H9 (cell line): ENCODE measurements around the gene PDE6D. TPM values are rescaled to one million over a fixed set of nuclear protein-coding genes. Genes with fewer than 3 reads are reported as not detected.

Experiments used
- DNase-seq: peaks from one replicate; pipeline ENCODE4 v3.0.0-alpha.2; 2017
- H2AFZ ChIP-seq: one replicate; pipeline ENCODE4 v1.6.1; 2013; ENCODE audit warnings: mild to moderate bottlenecking, low read length, control low read depth, moderate library complexity
- H2AK5ac ChIP-seq: 2 replicates; pipeline ENCODE4 v1.6.1; 2013; ENCODE audit warnings: low read length, control low read depth, mixed read lengths; ENCODE audit not compliant: insufficient read length
- H2BK120ac ChIP-seq: one replicate; pipeline ENCODE4 v1.6.1; 2013; ENCODE audit warnings: low read depth, mild to moderate bottlenecking, low read length, control low read depth, inconsistent platforms; ENCODE audit not compliant: poor library complexity, severe bottlenecking
- H2BK12ac ChIP-seq: 2 replicates; pipeline ENCODE4 v1.6.1; 2013; ENCODE audit warnings: low read length, control low read depth, mixed read lengths, low read depth; ENCODE audit not compliant: insufficient read length
- H2BK15ac ChIP-seq: 2 replicates; pipeline ENCODE4 v1.6.1; 2013; ENCODE audit warnings: low read depth, low read length, control low read depth
- H2BK20ac ChIP-seq: one replicate; pipeline ENCODE4 v1.6.1; 2013; ENCODE audit warnings: low read depth, mild to moderate bottlenecking, low read length, control low read depth, inconsistent platforms; ENCODE audit not compliant: poor library complexity, severe bottlenecking
- H2BK5ac ChIP-seq: 2 replicates; pipeline ENCODE4 v1.6.1; 2013; ENCODE audit warnings: low read length, control low read depth, mixed read lengths; ENCODE audit not compliant: insufficient read length
- H3K14ac ChIP-seq: 2 replicates; pipeline ENCODE4 v1.6.1; 2013; ENCODE audit warnings: low read length, control low read depth; ENCODE audit not compliant: insufficient read depth
- H3K18ac ChIP-seq: 2 replicates; pipeline ENCODE4 v1.6.1; 2013; ENCODE audit warnings: low read depth, mild to moderate bottlenecking, mixed read lengths, low read length, control low read depth; ENCODE audit not compliant: insufficient read length
- H3K23ac ChIP-seq: 2 replicates; pipeline ENCODE4 v1.6.1; 2013; ENCODE audit warnings: low read length, control low read depth, mixed read lengths, low read depth; ENCODE audit not compliant: insufficient read length
- H3K23me2 ChIP-seq: 2 replicates; pipeline ENCODE4 v1.6.1; 2013; ENCODE audit warnings: low read depth, mild to moderate bottlenecking, mixed read lengths, low read length, control low read depth; ENCODE audit not compliant: insufficient read length, poor library complexity, severe bottlenecking
- H3K27ac ChIP-seq: 2 replicates; pipeline ENCODE4 v1.5.1; 2013; ENCODE audit warnings: low read length, control low read depth, mixed read lengths, low read depth; ENCODE audit not compliant: insufficient read length
- H3K27me3 ChIP-seq: 2 replicates; pipeline ENCODE4 v1.6.1; 2013; ENCODE audit warnings: low read length, control low read depth, inconsistent platforms; ENCODE audit not compliant: insufficient read depth
- H3K4ac ChIP-seq: 2 replicates; pipeline ENCODE4 v1.6.1; 2013; ENCODE audit warnings: low read depth, mild to moderate bottlenecking, control low read depth, inconsistent platforms, low read length, moderate library complexity
- H3K4me1 ChIP-seq: 2 replicates; pipeline ENCODE4 v1.6.1; 2013; ENCODE audit warnings: low read length, control low read depth, inconsistent platforms; ENCODE audit not compliant: insufficient read depth
- H3K4me2 ChIP-seq: 2 replicates; pipeline ENCODE4 v1.6.1; 2013; ENCODE audit warnings: low read length, control low read depth, mixed read lengths; ENCODE audit not compliant: insufficient read length, insufficient read depth
- H3K56ac ChIP-seq: 2 replicates; pipeline ENCODE4 v1.6.1; 2013; ENCODE audit warnings: low read depth, mild to moderate bottlenecking, mixed read lengths, low read length, control low read depth; ENCODE audit not compliant: insufficient read length
- H3K79me1 ChIP-seq: 2 replicates; pipeline ENCODE4 v1.6.1; 2013; ENCODE audit warnings: low read depth, mild to moderate bottlenecking, moderate library complexity, low read length, control low read depth, inconsistent platforms; ENCODE audit not compliant: insufficient read depth, poor library complexity, severe bottlenecking
- H3K79me2 ChIP-seq: 2 replicates; pipeline ENCODE4 v1.6.1; 2013; ENCODE audit warnings: low read length, control low read depth, inconsistent platforms; ENCODE audit not compliant: insufficient read depth
- H3K9ac ChIP-seq: 2 replicates; pipeline ENCODE4 v1.6.1; 2013; ENCODE audit warnings: low read length, control low read depth, mixed read lengths; ENCODE audit not compliant: insufficient read length; ENCODE audit errors: extremely low read depth
- H3K9me3 ChIP-seq: one replicate; pipeline ENCODE4 v1.6.1; 2013; ENCODE audit warnings: low read depth, low read length, inconsistent platforms; ENCODE audit not compliant: control insufficient read depth
- H3T11ph ChIP-seq: one replicate; pipeline ENCODE4 v1.6.1; 2013; ENCODE audit warnings: mild to moderate bottlenecking, low read length, control low read depth, inconsistent platforms
- H4K20me1 ChIP-seq: one replicate; pipeline ENCODE4 v1.6.1; 2013; ENCODE audit not compliant: control insufficient read depth, insufficient read length, insufficient read depth
- H4K5ac ChIP-seq: 2 replicates; pipeline ENCODE4 v1.6.1; 2013; ENCODE audit warnings: low read depth, mild to moderate bottlenecking, mixed read lengths, low read length, control low read depth; ENCODE audit not compliant: insufficient read length
- H4K8ac ChIP-seq: replicated peaks from 2 replicates; pipeline ENCODE4 v1.6.1; 2013; ENCODE audit warnings: low read length, control low read depth, mixed read lengths, low read depth; ENCODE audit not compliant: insufficient read length
- H4K91ac ChIP-seq: 2 replicates; pipeline ENCODE4 v1.6.1; 2013; ENCODE audit warnings: low read depth, mild to moderate bottlenecking, moderate library complexity, mixed read lengths, low read length, control low read depth; ENCODE audit not compliant: insufficient read length
- H3K27ac Mint-ChIP-seq, 3 experiments: 2 replicates in 2 of 3; 3 replicates in 1 of 3; pipeline ENCODE4 v1.8.0; 2020 to 2021; ENCODE audit warnings: mixed read lengths in 3 of 3, mild to moderate bottlenecking in 1 of 3, moderate library complexity in 1 of 3
- H3K27me3 Mint-ChIP-seq: 2 replicates; pipeline ENCODE4 v1.8.0; 2021; ENCODE audit warnings: low read depth, mild to moderate bottlenecking, moderate library complexity, mixed read lengths
- H3K36me3 Mint-ChIP-seq, 3 experiments: 2 replicates in 2 of 3; 3 replicates in 1 of 3; pipeline ENCODE4 v1.8.0; 2020 to 2021; ENCODE audit warnings: low read depth in 3 of 3, mixed read lengths in 3 of 3; ENCODE audit not compliant: insufficient read depth in 1 of 3
- H3K4me1 Mint-ChIP-seq, 2 experiments: 2 replicates each; pipeline ENCODE4 v1.8.0; 2020; ENCODE audit warnings: mixed read lengths in 2 of 2
- H3K4me3 Mint-ChIP-seq, 2 experiments: 2 replicates in 1 of 2; 3 replicates in 1 of 2; pipeline ENCODE4 v1.8.0; 2020 to 2021; ENCODE audit warnings: mild to moderate bottlenecking in 2 of 2, mixed read lengths in 2 of 2, moderate library complexity in 1 of 2
- H3K9me3 Mint-ChIP-seq, 2 experiments: 2 replicates in 1 of 2; 3 replicates in 1 of 2; pipeline ENCODE4 v1.8.0; 2020; ENCODE audit warnings: mild to moderate bottlenecking in 2 of 2, mixed read lengths in 2 of 2, moderate library complexity in 1 of 2
- CTCF ChIP-seq: fragments of 200-600 bp; sonication (generic); conservative IDR thresholded peaks from 3 replicates; pipeline ENCODE4 v1.8.0; 2021; ENCODE audit warnings: antibody characterized with exemption, mild to moderate bottlenecking
- WGBS: extraction: QIAGEN DNeasy Blood & Tissue Kit; methylation state at CpG from one replicate; pipeline ENCODE4 v1.1.7; 2013; ENCODE audit warnings: missing lambda C conversion rate, low lambda C conversion rate, mixed read lengths; ENCODE audit not compliant: insufficient read length; ENCODE audit errors: extremely low coverage; 5-methylcytosine and 5-hydroxymethylcytosine counted together
- total RNA-seq: library from RNA; stranded (reverse); gene quantifications from 2 replicates; pipeline ENCODE4 v1.2.1, GENCODE V29; 2021

PDE6D gene
- total RNA-seq, 1 experiment from 2014 or later: 33.7 TPM

- Mint-ChIP-seq H3K4me3 (no peak overlapping the region), H3K4me1 (no peaks in the 10 kb centered on the region), H3K9me3 (no peaks in the 10 kb centered on the region), H3K27me3 (no peaks in the 10 kb centered on the region), H3K36me3 (peaks cover 12 to 72% (median 51%) of the 10 kb centered on the region in 3 experiments; a peak in 6 of 7 replicates), H3K27ac (no peak overlapping the region)
- Histone ChIP-seq H2BK15ac (no peak overlapping the region), H3K9me3 (no peaks in the 10 kb centered on the region), H3K9ac (no peak overlapping the region), H2BK20ac (no peak overlapping the region), H3K23ac (no peak overlapping the region), H2BK5ac (no peak overlapping the region), H3K56ac (no peak overlapping the region), H3K27ac (no peak overlapping the region), H2BK12ac (no peak overlapping the region), H2AFZ (no peak overlapping the region), H3K4me1 (no peaks in the 10 kb centered on the region), H4K8ac (no peak overlapping the region), H4K91ac (no peak overlapping the region), H3K4me2 (no peak overlapping the region), H3K79me1 (no peaks in the 10 kb centered on the region), H3K18ac (no peak overlapping the region), H3K23me2 (no peaks in the 10 kb centered on the region), H3K14ac (no peak overlapping the region), H3K4ac (no peak overlapping the region), H2BK120ac (no peak overlapping the region), H3K27me3 (no peaks in the 10 kb centered on the region), H2AK5ac (no peak overlapping the region), H4K20me1 (no peaks in the 10 kb centered on the region), H3T11ph (no peak overlapping the region), H4K5ac (no peak overlapping the region), H3K79me2 (0 out of 2 replicates have a peak, but pooled peaks cover 2% of the 10 kb centered on the region)
- peak; percentile 55 for TF ChIP-seq CTCF
- WGBS: no CpG with 5 or more reads among the region's 9 CpGs
- no peak for DNase-seq
These were observed 14.6 kb upstream of the PDE6D start for GRCh38 chr2:231795525-231796327.
